Measurements from ENCODE around the gene TLR4.

TLR4 gene

DNA sequence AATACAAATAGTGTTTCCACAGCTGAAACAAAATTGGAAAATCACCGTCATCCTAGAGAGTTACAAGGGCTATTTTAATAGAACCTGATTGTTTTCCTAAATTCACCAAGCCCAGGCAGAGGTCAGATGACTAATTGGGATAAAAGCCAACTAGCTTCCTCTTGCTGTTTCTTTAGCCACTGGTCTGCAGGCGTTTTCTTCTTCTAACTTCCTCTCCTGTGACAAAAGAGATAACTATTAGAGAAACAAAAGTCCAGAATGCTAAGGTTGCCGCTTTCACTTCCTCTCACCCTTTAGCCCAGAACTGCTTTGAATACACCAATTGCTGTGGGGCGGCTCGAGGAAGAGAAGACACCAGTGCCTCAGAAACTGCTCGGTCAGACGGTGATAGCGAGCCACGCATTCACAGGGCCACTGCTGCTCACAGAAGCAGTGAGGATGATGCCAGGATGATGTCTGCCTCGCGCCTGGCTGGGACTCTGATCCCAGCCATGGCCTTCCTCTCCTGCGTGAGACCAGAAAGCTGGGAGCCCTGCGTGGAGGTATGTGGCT, at the start of gene TLR4:
TSS of gene TLR4 (plus strand) at position 380 of the 552 bp plus-strand sequence. CDS start at position 450, 70 bp downstream.
- Histone ChIP-seq H3K9me3 (ENCODE audit: low read depth, low read length) (no peaks in the 10 kb centered on the region), H3K9ac (ENCODE audit: insufficient read length) (no peak within 1 kb of the TSS), H3K4me3 (no peak within 1 kb of the TSS), H3K36me3 (ENCODE audit: insufficient read depth, low read length) (no peaks in the 10 kb centered on the region), H3K27ac (no peak within 1 kb of the TSS)
- TF ChIP-seq FOXP2 (optimal IDR thresholded peaks at IDR 0.05; ENCODE audit: control extremely low read depth, extremely low read length, insufficient read depth) (no peak), EZH2 (IDR thresholded peaks at IDR 0.05) (no peak), POLR2AphosphoS5 (IDR thresholded peaks at IDR 0.05; ENCODE audit: borderline replicate concordance, low read depth, low read length) (no peak)
- no peak for DNase-seq (ENCODE audit: low read depth, low spot score)

DNA sequence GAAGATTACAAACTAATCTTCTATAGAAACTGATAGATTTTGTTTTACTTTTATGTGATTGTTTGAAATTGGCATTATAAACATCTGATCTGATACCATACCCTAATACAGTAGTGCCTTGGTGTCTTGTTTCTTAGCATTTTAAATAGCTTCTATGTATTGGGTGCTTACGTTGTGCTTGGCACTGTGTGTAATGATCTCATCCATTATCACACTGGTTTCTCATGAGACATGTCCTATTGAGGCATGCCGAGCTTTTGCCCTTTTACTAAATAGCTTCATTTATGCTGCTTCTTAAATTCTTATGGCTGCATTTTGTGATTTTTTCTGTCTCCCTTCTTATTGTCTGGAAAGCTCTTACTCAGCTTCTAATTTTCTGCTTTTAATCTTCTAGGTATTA, 48.2 kb upstream of the TLR4 start:
- H3K27ac ChIP-seq, result no peak overlapping the region
- no peak overlapping the region for H3K9ac ChIP-seq (ENCODE audit: insufficient read length)
- no peaks in the 10 kb centered on the region for H3K36me3 ChIP-seq (ENCODE audit: insufficient read depth, low read length)
- no peaks in the 10 kb centered on the region for H3K9me3 ChIP-seq (ENCODE audit: low read depth, low read length)
- TF ChIP-seq EZH2 (IDR thresholded peaks at IDR 0.05) (no peak), POLR2AphosphoS5 (IDR thresholded peaks at IDR 0.05; ENCODE audit: borderline replicate concordance, low read depth, low read length) (no peak), FOXP2 (optimal IDR thresholded peaks at IDR 0.05; ENCODE audit: control extremely low read depth, extremely low read length, insufficient read depth) (no peak)
- no peak for DNase-seq (ENCODE audit: low read depth, low spot score)
- H3K4me3 ChIP-seq, result no peak overlapping the region

DNA sequence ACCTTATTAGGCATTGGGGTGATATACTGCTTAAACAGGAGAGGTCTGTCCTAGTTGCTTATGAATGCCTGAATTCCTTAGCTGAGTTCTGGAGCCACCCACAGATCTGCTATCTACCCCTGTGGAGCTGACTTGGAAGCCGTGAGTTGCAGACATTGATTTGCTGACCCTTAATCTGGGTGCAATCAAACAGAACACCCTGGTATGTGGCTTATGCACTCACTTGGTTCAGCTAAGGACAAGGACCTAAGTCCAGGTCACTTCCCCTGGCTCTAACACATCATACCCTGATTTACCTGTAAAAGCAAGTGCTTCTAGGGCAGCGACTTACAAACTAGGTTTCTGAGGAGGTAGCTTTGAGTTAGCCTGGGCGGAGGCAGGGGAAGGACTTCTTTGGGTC, 41.6 kb upstream of the TLR4 start:
- DNase-seq (ENCODE audit: low read depth, low spot score), result no peak
- Histone ChIP-seq H3K36me3 (ENCODE audit: insufficient read depth, low read length) (no peaks in the 10 kb centered on the region), H3K9me3 (ENCODE audit: low read depth, low read length) (no peaks in the 10 kb centered on the region), H3K4me3 (no peak overlapping the region), H3K27ac (no peak overlapping the region), H3K9ac (ENCODE audit: insufficient read length) (no peak overlapping the region)
- no peak for TF ChIP-seq EZH2 (IDR thresholded peaks at IDR 0.05)
- TF ChIP-seq FOXP2 (optimal IDR thresholded peaks at IDR 0.05; ENCODE audit: control extremely low read depth, extremely low read length, insufficient read depth), result no peak
- TF ChIP-seq POLR2AphosphoS5 (IDR thresholded peaks at IDR 0.05; ENCODE audit: borderline replicate concordance, low read depth, low read length), result no peak

DNA sequence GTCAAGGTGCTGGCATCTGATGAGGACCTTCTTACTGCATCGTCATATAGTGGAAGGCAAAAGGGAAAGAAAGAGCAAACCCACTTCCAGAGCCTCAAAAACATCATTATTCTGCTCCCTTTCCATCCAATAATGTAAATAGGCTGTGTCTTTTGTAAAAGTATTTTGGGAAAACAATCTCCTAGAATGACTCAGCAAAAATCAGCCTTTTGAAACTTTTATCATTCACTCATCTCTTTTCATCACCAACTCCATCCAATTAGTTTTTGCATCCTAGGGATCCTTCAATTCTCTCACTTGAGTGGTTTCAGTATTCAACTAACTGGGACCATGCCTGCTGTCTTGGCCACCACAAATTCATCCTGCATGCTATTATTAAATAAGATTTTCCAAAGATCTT, 39.8 kb upstream of the TLR4 start:
- TF ChIP-seq POLR2AphosphoS5 (IDR thresholded peaks at IDR 0.05; ENCODE audit: borderline replicate concordance, low read depth, low read length) (no peak), FOXP2 (optimal IDR thresholded peaks at IDR 0.05; ENCODE audit: control extremely low read depth, extremely low read length, insufficient read depth) (no peak), EZH2 (IDR thresholded peaks at IDR 0.05) (no peak)
- H3K36me3 ChIP-seq (ENCODE audit: insufficient read depth, low read length), result no peaks in the 10 kb centered on the region
- H3K9me3 ChIP-seq (ENCODE audit: low read depth, low read length), result no peaks in the 10 kb centered on the region
- no peak overlapping the region for H3K4me3 ChIP-seq
- DNase-seq (ENCODE audit: low read depth, low spot score), result no peak
- no peak overlapping the region for H3K9ac ChIP-seq (ENCODE audit: insufficient read length)
- H3K27ac ChIP-seq, result no peak overlapping the region

DNA sequence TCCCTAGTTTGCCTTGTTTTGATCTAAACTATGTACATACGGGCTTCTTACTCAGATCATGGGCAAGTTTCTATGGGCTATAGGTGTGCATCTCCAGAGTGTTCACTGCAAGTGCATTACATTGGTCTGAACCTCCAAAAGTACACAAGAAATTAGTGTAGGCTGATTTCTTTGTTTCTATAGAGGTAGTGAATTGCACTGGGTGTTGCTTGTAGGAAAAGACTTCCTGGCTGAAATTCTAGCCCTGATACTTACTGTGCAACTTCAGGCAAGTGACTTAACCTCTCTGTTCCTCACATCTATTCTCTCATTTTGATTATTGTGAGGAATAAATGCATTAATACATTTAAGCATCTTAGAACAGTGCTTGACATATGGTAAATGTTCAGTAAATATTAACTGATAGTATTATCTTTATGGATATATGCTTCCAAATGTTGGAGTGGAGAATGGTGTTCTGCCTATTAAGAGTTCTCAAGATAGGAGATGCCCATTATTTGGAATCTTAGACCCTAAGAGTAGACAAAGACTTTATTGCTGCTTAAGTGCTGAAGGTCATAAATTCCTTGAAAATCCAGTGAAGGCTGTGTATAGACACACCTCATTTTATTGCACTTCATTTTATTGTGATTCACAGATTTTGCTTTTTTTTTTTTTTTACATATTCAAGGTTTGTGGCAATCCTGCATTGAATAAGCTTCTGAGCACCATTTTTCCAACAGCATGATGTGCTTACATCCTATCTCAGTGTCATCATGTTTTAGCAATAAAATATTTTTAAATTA, 38.4 kb upstream of the TLR4 start:
- H3K9me3 ChIP-seq (ENCODE audit: low read depth, low read length), result no peaks in the 10 kb centered on the region
- H3K36me3 ChIP-seq (ENCODE audit: insufficient read depth, low read length), result no peaks in the 10 kb centered on the region
- no peak overlapping the region for H3K9ac ChIP-seq (ENCODE audit: insufficient read length)
- no peak overlapping the region for H3K4me3 ChIP-seq
- DNase-seq (ENCODE audit: low read depth, low spot score), result no peak
- no peak overlapping the region for H3K27ac ChIP-seq
- TF ChIP-seq EZH2 (IDR thresholded peaks at IDR 0.05), result no peak
- TF ChIP-seq POLR2AphosphoS5 (IDR thresholded peaks at IDR 0.05; ENCODE audit: borderline replicate concordance, low read depth, low read length), result no peak
- no peak for TF ChIP-seq FOXP2 (optimal IDR thresholded peaks at IDR 0.05; ENCODE audit: control extremely low read depth, extremely low read length, insufficient read depth)

DNA sequence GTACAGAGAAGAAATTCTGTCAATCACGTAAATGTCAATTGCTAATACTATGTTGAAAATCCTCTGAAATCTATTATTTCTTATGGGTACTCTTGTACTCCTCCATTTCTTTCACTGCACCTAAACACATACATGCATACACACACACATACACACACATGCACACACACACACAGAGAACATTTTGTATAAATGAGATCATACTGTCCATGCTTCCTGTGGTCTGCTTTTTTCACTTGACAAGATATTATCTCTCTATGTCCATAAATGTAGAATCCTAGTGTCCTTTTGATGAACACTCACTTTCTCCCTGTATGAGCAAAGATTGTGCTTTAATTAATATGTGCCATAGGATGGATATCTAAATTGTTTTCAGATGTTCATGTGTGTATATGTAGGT, 32.7 kb upstream of the TLR4 start:
- no peak overlapping the region for H3K27ac ChIP-seq
- H3K36me3 ChIP-seq (ENCODE audit: insufficient read depth, low read length), result no peaks in the 10 kb centered on the region
- H3K4me3 ChIP-seq, result no peak overlapping the region
- H3K9me3 ChIP-seq (ENCODE audit: low read depth, low read length), result no peaks in the 10 kb centered on the region
- TF ChIP-seq FOXP2 (optimal IDR thresholded peaks at IDR 0.05; ENCODE audit: control extremely low read depth, extremely low read length, insufficient read depth) (no peak), EZH2 (IDR thresholded peaks at IDR 0.05) (no peak), POLR2AphosphoS5 (IDR thresholded peaks at IDR 0.05; ENCODE audit: borderline replicate concordance, low read depth, low read length) (no peak)
- H3K9ac ChIP-seq (ENCODE audit: insufficient read length), result no peak overlapping the region
- DNase-seq (ENCODE audit: low read depth, low spot score), result no peak

DNA sequence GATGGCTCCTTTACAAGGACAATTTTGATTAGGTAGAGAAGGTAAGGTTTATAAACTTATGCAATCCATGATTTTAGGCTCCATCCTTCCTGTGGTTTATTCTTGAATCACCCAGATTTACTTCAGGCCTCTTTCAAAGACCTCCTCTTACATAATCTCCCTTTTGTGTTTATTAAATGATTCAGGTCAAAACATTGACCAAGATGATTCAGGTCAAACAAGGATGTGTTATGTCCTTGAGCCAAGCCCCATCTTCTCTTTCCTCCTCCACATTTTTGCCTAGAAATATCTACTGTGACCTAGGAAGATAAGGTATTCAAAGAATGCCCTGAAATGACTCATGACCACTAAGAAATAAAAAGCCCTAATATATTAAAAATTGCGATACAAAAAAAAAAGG, 31.8 kb upstream of the TLR4 start:
- H3K36me3 ChIP-seq (ENCODE audit: insufficient read depth, low read length), result no peaks in the 10 kb centered on the region
- DNase-seq (ENCODE audit: low read depth, low spot score), result no peak
- H3K9me3 ChIP-seq (ENCODE audit: low read depth, low read length), result no peaks in the 10 kb centered on the region
- no peak overlapping the region for H3K9ac ChIP-seq (ENCODE audit: insufficient read length)
- H3K27ac ChIP-seq, result no peak overlapping the region
- no peak for TF ChIP-seq FOXP2 (optimal IDR thresholded peaks at IDR 0.05; ENCODE audit: control extremely low read depth, extremely low read length, insufficient read depth)
- no peak for TF ChIP-seq POLR2AphosphoS5 (IDR thresholded peaks at IDR 0.05; ENCODE audit: borderline replicate concordance, low read depth, low read length)
- no peak for TF ChIP-seq EZH2 (IDR thresholded peaks at IDR 0.05)
- H3K4me3 ChIP-seq, result no peak overlapping the region

DNA sequence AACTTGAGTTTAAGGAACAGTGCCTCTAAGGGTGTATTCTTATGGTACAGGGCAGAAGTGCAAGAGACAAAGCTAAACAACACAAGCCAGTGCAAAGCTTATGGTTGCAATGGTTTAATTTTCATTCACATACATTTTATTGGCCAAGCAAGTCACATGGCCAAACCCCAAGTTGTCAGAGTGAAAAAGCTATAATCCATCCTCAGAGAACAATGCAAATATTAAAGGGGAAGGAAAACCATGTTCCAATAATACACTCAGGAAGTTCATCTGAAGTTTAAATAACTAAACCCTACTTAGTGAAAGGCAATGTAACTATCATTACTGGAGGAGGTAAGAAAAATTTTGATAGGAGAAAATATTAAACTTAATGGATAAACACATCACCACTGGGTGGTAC, 26.6 kb upstream of the TLR4 start:
- no peaks in the 10 kb centered on the region for H3K9me3 ChIP-seq (ENCODE audit: low read depth, low read length)
- no peak for DNase-seq (ENCODE audit: low read depth, low spot score)
- no peak overlapping the region for H3K27ac ChIP-seq
- TF ChIP-seq EZH2 (IDR thresholded peaks at IDR 0.05) (no peak), POLR2AphosphoS5 (IDR thresholded peaks at IDR 0.05; ENCODE audit: borderline replicate concordance, low read depth, low read length) (no peak), FOXP2 (optimal IDR thresholded peaks at IDR 0.05; ENCODE audit: control extremely low read depth, extremely low read length, insufficient read depth) (no peak)
- H3K4me3 ChIP-seq, result no peak overlapping the region
- H3K9ac ChIP-seq (ENCODE audit: insufficient read length), result no peak overlapping the region
- no peaks in the 10 kb centered on the region for H3K36me3 ChIP-seq (ENCODE audit: insufficient read depth, low read length)

Measured in SK-N-MC (cell line).